NCI-H2196 treated with DMSO at 0.1 percent for 48 hours (cell line): ENCODE measurements around the gene ZNFX1.
A peak's percentile ranks its signal among the peaks of the same experiment; 100 is the strongest.
"Not testable (repeated sequence)": the region's sequence is repeated elsewhere in the genome, so short reads cannot be mapped to it uniquely, and the experiment has no call there.

Source experiments
- DNase-seq: peaks from one replicate; lab custom pipeline; 2025; ENCODE audit not compliant: unreplicated experiment; lab: John Stamatoyannopoulos, UW

Gene ZNFX1

DNA sequence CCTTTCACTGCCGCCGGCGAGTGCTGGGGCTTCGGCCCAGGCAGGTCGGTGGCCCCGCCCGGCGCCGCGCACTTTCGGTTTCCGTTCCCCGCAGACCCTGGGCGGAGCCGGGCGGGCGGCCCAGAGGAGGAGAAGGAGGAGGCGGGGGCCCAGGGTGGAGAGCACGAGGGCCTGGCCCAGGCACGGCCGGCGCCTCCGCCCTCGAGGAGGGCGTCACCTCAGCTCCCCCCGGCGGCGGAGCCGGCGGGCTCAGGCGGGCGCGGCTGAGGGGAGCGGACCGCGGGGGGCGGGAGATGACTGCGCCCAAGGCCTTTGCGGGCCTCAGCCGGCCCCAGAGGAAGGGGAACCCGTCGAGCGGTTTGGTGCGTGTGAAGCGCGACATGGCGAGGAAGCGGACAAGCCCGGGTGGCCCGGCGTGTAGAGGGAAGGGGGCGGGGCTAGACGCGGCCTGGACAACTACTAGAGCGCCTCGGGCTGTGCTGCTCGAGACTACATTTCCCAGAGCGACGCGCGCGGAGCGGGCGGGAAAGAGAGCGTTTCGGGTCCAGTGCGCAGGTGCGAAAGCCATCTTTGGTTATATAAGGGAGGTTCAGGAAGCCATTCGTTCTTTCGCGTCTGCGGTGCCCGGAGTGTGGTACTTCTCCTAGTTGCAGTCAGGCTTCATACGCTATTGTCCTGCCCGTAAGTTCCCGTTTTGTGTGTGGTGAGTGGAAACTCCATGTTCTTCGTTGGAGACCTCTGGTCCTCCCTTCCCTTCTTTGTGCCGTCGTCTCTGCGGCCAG, at the start of gene ZNFX1:
TSS of gene ZNFX1 (minus strand) at position 22 of the 782 bp plus-strand sequence. CDS start 2,218 bp downstream, outside the sequence.
- DNase-seq = peak; percentile 95

DNA sequence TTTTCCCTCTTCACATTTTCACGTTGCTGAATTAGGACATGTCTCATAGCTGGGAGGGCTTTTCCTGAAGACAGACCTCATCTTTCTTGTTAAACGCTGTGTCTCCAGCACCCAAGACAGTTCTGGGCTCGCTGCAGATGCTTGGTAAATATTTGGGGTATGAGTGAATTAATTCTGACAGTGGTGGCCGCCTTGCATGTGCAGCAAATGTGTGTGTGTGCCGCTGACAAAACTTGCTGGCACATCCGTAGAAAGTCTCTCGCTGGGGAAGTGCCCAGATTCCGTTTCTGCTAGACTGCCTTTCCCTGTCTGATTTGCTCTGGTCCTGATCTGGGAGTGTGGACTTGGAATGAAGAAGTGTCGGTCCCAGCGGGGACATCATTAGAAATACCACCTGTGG, 48.2 kb upstream of the ZNFX1 start:
- DNase-seq = no peak

DNA sequence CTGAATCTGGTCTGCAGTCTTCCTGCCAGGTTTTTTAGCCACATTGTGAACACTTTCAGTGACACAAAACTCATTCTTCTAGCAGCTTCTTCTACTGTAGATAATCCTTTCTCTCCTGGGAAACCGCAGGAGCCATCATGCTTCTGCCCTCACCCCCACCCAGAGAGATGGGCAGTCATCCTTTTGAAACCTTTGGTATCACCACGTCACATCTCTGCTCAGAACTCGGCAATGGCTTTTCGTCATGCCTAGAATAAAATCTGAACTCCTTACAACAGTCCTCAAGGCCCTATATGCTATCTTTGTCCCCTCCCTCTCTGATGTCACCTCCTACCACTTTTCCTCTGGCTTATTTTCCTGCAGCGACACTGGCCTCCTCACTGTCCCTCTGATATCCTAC, 46.4 kb upstream of the ZNFX1 start:
- DNase-seq = no peak

DNA sequence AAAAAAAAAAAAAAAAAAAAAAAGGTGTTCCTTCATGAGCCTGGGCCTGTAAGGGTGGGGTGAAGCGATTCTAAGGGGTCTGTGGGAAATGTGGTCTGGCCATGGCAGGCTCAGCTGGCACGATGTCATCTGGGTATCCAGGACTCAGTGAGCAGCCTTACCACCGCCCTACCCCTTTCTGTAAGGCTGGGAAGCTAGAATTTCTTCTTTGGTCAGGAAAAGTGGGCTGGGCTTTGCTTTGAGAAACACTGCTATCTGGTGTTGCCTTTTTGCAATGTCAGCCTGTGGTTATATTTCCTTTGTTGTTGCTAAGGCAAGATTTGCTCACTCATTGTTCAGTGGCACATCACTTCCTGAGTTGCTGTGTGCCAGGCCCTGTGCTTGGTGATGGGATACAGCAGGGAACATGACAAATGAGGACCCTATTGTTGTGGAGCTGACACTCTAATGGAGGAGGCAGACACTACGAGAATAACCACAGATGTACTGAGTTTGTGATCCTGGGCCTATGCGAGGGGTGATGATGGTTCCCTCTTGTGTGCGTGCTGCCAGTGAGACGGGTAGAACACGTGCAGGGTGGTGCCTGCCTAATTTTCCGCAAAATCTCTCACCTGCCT, 45.9 kb upstream of the ZNFX1 start:
- DNase-seq = peak; percentile 56

DNA sequence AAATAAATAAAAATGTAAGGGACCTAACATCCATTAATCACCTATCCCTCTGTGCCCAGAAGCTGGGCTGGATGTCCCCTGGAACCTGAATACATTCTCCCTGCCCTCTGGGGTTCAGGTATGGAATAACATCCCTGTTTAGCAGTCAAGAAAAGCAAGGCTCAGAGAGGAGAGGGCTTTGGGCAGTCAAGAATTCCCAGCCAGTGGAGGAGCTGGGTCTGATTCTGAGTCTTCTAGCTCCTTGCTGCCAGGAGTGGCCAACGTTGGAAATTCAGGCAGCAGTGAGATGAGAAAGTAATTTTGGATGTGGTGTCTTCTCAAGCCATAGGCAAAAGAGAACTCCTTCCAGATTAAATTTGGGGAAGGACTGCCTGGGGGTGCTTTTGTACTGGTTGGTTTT, 42.6 kb upstream of the ZNFX1 start:
- DNase-seq = no peak

DNA sequence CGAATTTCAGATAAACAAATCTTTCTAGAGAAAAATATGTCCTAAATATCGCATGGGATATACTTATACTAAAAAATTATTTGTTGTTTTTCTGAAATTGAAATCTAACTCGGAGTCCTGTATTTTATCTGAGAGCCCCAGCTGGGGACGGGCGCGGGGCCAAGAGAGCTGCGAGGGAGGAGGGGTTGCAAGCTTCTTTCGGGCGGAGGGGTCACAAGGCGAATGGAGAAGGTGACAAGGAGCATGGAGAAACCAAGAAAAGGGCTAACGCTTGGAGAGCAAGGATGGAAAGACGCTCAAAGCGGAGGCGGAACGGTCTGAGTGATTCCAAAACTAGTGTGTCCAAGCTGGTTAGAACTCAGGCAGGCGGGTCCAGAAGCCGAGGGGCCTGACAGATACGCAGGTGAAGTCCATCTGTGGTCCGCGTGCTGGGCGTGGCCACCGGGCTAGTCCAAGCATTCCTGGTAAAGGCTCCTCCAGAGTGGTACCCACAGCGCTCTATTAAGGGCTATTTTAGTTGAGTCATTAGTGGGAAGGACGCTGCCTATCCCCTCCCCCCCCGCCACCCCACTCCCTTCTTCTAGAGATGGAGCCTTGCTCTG, 41.5 kb upstream of the ZNFX1 start:
- DNase-seq = no peak

DNA sequence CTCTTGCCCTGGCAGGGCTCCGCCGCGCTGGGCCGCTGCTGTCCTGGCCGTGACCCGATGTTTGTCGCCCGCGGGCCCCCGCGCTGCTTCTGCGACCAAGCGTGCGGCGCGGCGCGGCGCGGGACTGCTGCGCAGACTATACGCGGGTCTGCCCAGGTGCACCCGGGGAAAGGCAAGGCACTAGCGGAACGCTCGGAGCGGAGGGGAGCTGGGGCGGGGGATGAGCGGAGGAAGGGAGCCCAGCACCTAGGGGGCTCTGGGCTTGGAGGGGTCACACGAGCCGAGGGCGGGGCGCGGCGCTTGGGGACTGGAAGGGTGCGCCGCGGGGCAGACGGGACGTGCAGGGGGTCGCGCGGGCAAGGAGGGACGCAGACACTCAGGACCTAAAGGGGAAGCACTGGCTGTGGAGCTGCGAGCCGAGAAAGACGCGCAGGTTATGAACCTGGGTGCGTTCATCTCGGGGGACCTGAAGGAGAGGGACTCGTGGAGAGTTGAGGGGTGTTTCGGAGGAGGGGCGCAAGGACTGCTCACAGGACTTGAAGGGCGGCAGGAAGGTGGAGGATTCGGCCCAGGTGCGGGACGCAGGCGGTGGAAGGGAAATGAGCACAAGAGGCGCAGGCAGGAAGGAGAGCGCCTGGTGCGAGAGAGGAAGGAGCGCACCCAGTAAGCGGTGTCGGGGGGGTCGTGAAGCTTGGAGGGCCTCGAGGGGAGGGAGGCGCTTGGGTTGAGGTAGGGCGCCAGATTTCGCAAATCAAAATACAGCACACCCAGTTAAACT, 40.8 kb upstream of the ZNFX1 start:
- no peak for DNase-seq

DNA sequence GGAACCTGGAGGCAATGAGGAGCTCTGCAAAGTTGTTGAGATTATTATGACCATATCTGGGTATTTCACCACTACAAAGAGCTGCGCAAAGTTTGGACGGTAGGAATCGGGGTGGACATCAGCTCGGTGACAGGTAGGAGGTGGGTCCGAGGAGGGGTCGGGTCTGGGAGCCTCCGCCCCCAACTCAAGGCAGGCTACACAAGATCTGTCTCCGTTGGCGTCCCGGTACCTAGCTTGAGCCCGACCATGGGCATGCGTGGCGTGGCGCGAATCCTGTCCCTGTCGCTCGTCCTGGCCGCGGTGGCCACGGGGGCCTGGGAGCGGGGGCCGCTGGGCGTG, 40.2 kb upstream of the ZNFX1 start:
- no peak for DNase-seq

DNA sequence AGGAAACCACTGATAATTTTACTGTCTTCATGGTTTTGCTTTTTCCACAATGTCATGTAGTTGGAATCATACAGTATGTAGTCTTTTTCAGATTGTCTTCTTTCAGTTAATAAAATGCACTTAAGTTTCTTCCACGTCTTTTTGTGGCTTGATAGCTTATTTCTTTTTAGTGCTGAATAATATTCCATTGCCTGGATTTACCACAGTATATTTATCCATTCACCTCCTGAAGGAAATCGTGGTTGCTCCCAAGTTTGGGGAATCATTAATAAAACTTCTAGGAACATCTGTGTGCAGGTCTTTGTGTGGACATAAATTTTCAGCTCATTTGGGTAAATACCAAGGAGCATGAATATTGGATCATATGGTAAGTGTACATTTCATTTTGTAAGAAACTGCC, 38.8 kb upstream of the ZNFX1 start:
- no peak for DNase-seq

DNA sequence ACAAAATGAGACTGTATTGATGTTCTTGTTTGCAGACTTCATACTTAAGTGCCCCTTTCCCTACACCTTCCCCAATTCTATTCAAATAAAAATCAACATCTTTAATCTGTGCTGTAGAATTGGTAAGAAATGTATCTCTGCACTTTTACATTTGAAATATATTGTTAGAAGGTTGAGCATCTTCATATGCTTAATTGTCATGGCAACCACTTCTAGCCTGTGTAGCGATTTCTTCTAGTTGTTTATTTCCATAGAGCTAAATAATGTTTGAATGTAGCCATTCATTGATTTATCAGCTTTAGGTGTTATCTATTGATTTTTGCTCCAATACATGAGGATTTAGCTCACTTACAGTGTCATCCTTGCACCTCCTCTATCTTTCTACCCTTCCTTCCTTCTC, 37.7 kb upstream of the ZNFX1 start:
- DNase-seq = no peak

DNA sequence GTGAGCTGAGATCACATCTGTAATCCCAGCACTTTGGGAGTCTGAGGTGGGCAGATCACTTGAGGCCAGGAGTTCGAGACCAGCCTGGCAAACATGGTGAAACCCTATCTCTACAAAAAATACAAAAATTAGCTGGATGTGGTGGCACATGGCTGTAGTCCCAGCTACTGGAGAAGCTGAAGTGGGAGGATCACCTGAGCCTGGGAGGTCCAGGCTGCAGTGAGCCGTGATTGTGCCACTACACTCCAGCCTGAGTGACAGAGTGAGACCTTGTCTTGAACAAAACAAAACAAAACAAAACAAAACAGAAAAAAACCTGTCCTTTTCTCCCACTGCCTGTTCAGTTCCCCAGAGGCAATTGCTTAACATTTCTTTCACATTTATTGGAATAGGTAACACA, 36.2 kb upstream of the ZNFX1 start:
- not testable (repeated sequence) for DNase-seq

DNA sequence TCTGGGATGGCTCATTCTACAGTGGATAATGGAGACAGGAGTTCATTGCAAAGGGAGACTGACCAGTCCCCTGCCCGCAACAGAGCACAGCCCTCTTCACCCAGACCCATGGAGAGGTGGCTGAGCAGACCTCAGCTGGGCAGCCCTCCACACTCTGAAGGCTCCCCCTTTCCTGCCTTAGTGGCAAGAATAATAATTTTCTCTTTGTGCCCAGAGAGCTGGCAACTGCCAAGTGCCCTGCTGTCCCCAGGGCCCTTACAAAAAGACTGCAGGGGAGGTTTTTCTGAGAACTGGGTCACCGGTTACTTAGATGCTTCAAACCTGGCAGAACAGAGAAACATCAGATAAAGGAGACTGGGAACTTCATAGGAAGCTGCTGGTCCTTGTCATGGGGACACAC, 35.4 kb upstream of the ZNFX1 start:
- no peak for DNase-seq

DNA sequence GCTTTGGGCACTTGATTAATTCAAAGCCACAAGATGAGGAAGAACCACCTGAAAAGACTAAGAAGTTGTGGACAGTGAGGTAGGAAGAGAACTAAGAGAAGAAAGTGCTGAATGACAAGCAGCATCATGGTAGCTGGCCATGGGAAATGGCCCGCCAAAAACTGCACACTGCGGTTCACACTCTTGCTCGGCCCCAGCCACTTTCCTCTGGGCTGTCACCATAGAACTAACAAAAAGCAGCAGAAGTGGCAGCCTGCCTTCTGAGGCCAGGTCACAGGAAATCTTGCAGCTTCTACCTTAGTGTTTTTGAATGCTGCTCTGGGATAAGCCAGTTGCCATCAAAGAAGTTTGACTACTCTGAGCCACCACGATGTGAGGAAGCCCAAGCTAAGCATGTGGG, 34.8 kb upstream of the ZNFX1 start:
- no peak for DNase-seq

DNA sequence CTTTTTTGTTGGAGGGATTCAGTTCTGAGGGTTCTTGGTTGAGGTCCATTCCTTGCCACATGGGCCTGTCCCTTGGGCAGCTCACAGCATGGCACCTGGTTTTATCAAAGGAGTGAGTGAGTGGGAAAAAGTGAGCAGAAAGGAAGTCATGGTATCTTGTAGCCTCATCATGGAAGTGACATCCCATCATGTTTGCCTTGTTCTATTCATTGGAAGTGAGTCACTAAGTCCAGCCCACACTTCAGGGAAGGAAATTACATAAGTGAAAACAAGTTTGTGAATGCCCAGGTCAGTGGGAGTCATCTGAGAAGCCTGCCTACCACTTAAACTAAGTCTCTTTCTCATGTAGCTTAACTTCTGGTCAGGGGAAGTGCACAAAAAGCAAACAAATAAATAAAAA, 32.8 kb upstream of the ZNFX1 start:
- no peak for DNase-seq

DNA sequence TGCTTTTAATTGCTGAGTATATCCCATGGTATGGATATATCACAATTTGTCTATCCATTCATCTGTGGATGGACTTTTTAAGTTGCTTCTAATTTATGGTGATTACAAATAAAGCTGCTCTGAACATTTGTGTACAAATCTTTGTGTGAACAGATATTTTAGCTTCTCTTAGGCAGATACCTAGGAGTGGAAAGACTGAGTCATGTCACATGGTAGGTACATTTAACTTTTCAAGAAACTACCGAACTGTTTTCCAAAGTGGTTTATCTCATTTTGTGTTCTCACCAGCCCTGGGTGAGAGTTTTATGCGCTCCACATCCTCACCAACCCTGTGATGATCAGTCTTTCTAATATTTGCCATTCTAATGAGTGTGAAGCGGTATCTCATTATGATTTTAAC, 31.0 kb upstream of the ZNFX1 start:
- no peak for DNase-seq

DNA sequence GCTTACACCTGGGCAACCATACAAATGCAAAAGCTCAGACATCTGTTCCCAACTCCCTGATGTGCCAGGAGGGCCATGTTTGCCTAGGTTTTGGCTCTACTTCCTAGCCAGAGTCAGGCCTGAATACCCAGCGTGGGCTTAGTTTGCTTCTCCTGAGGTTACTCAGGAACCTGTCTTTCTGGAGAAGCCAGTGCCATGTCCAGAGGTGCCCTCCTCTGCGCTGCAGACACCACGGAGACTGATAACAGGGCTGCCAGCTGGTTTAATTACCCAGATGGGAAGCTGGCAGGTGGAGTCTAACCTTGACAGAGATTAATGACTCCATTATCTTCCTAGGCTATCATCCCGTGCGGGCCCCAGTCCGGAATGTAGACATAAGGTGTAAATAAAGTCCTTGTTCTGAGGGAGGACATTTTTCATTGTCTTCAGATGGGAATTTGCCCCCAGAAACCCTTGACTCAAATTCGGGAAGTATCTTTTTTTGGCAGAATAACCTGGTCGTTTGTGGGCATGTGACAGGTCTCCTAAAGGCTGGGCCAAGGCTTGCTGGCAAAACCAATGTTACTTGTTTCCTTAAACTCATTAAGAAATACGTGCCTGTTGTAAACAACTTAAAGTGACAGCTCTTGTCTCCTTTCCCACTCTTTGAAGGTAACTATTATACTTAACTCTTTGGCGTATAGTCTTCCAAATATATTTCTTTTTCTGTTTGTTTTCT, 29.2 kb upstream of the ZNFX1 start:
- peak; percentile 26 for DNase-seq

DNA sequence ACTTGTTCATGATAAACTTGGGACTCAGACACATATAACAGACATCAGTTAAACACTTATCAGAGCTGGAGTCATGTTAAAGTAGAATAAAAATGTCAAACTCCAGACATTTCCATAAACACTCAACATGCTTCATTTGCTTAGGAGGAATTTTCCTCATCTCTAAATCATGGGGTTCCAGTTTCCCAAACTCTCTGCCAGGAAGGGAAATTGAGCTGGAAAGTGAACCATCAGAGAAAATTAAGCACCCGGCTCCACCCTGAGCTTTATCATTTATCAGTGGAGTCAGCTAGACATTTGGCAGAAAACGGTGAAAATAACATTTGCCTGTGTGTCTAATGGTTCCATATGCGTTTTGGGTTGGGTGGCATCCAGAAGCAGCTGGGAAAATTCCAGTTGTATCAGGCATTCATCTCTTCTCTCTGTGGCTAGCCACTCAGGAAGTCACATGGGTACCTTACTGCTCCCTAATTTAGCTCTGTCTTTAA, 25.3 kb upstream of the ZNFX1 start:
- DNase-seq = no peak

DNA sequence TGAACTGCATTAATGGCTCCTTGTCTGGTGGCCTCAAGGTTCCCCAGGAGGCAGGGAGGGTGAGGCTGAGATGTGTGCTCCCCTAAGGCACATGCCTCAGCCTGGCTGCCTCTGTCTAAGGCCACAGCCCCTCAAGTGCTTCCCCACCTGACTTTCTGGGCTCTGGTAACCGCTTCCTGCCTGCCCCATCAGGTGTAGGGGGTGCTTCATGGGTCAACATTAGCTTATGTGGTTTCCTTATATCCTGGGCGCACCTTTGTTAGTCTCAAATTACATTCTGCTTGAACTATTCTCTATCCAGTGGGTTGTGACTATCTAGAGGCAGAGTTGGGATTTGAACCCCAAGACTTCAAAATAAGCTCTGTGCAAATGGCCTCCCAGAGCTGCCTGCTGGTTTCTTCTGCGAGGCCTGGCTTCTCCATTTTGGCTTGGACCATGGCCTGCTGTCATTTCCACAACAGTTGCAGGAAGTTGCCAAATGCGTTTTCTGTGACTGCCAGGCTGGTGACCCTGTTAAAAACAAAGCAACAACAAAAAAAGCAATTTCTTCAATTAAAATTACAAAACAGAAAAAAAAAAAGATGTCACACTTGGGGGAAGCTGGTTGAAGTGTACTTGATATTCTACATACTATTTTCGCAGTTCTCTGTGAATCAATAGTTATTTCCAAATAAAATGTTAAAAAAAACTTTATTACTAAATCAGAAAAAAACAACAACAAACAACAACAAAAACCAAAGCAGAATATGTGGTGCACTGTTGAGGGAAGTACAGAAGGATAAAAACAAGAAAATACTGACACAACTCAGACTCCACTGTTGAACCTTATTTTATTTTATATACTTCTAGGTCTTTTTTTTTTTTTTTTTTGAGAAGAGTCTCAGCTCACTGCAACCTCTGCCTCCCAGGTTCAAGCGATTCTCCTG, 20.0 kb upstream of the ZNFX1 start:
- DNase-seq = no peak

DNA sequence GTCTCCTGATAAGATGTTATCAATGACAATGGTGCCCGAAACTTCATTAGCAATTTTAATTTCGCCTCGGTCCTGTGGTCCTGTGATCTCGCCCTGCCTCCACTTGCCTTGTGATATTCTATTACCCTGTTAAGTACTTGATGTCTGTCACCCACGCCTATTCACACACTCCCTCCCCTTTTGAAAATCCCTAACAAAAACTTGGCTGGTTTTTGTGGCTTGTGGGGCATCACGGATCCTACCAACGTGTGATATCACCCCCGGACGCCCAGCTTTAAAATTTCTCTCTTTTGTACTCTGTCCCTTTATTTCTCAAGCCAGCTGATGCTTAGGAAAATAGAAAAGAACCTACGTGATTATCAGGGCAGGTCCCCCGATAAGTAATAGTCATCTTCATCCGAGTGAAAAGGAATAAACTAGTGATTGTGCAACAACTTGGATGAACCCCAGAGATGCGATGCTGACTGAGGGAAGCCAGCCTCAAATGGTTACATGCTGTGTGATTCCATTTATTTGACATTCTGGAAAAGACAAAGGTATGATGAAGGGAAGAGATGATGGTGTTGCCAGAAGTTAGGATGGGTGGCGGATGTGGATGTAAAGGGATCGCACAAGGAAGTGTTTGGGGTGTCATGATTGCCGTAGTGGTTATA, 16.3 kb upstream of the ZNFX1 start:
- DNase-seq = not testable (repeated sequence)
